Measurements from ENCODE around the gene MIGA1.

- TF ChIP-seq CTCF (IDR thresholded peaks at IDR 0.05) (no peak), POLR2AphosphoS5 (IDR thresholded peaks at IDR 0.05; ENCODE audit: insufficient read depth in 1 of 2, low read depth in 1 of 2) (no peak), POLR2A (IDR thresholded peaks at IDR 0.05) (no peak)
Observed at GRCh38 chr1:77802026-77802425, 22.6 kb downstream of the MIGA1 start.

Measured in vagina (tissue), 2 donors.